ENCODE data around the gene SPECC1L.

GRCh38 chr22:24440270-24440717 lies 169.7 kb downstream of the SPECC1L start:
- no peak for TF ChIP-seq CTCF (IDR thresholded peaks at IDR 0.05)
- TF ChIP-seq EP300 (IDR thresholded peaks at IDR 0.05) = no peak
- no peak for TF ChIP-seq POLR2A (IDR thresholded peaks at IDR 0.05; ENCODE audit: low read depth)
